Keratinocyte (primary cell): ENCODE data around the gene GSN.

Source experiments
- CTCF ChIP-seq, 3 experiments: IDR thresholded peaks in 1 of 3; conservative IDR thresholded peaks in 1 of 3; optimal IDR thresholded peaks in 1 of 3; 2 replicates in 2 of 3; 3 replicates in 1 of 3; pipeline versions ENCODE3 to v1.5.1; 2011; ENCODE audit warnings: low read length in 3 of 3, mild to moderate bottlenecking in 3 of 3, moderate library complexity in 2 of 3, control low read depth in 1 of 3, inconsistent platforms in 1 of 3; ENCODE audit not compliant: insufficient read depth in 2 of 3; ENCODE audit errors: extremely low read depth in 1 of 3
- EZH2 ChIP-seq: IDR thresholded peaks from one replicate; pipeline ENCODE4 v1.6.1; 2012; ENCODE audit warnings: inconsistent platforms, mild to moderate bottlenecking, low read length, moderate library complexity

GRCh38 chr9:121339437-121339836 is 71.5 kb downstream of the GSN start:
- TF ChIP-seq CTCF (optimal IDR thresholded peaks at IDR 0.05 in 1 of 3, IDR thresholded peaks at IDR 0.05 in 1 of 3, conservative IDR thresholded peaks at IDR 0.05 in 1 of 3; ENCODE audit: extremely low read depth in 1 of 3, insufficient read depth in 2 of 3, low read length in 3 of 3) (no peak), EZH2 (no peak)
